Measurements from ENCODE around the gene FBXO38. TPM values are rescaled to one million over a fixed set of nuclear protein-coding genes. Genes with fewer than 3 reads are reported as not detected.

The FBXO38 gene
- total and polyA plus RNA-seq, 2 of the 13 experiments (the other 11 are each of a cell fraction or from before 2014, with no cell fraction given) = 24.8 to 35.9 TPM

DNA sequence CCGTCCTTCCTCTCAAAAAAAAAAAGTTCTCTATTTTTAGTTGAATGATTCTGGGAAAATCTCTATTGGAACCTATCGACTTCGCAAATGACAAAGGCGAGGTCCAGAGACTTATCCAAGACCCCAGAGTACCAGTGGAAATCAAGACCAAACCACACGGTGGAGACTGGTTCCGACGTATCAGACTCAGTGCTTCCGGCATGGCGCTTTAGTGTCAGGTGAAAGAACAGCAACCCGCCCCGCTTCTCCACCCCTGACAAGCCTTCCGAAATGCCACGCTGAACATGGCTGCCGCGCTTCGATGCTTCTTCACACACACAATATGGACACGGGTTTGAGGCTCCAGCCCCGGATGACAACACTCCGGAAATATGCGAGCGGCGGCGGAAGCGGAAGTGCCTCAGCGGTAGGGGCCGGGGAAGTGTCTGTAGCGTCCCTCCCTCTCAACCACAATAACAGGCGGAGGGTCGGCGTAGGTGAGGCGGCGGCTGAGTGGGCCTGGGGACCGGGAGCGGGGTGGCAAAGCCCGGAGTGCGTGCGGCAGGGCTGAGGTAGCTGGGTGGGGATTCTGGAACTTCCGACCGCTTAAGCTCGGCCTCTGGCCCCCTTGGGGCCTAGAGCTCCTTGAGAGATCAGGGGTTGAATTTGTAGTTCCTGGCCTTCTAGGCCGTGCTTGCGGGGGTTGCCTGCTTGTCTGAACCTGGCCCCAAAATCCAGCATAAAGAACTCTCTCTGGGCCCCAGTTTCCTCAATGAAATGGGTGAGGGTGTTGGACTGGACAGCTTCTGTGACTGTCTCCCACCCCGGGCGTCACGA lies at the start of gene FBXO38 (continued):
- TF ChIP-seq PRDM15 (CRISPR knock-in tag; IDR thresholded peaks at IDR 0.05) (no peak), SRY (CRISPR knock-in tag; IDR thresholded peaks at IDR 0.05) (no peak; the same call in 1 of the 2 replicates), ATF7 (IDR thresholded peaks at IDR 0.05) (peak; percentile 76), ATF7 (CRISPR knock-in tag; IDR thresholded peaks at IDR 0.05) (peak; percentile 92), FOXK1 (CRISPR knock-in tag; IDR thresholded peaks at IDR 0.05; ENCODE audit: borderline replicate concordance, low read depth) (peak; percentile 93), IRX3 (CRISPR knock-in tag; IDR thresholded peaks at IDR 0.05; ENCODE audit: borderline replicate concordance, low read depth) (no peak), SETDB1 (CRISPR knock-in tag; IDR thresholded peaks at IDR 0.05; ENCODE audit: borderline replicate concordance) (no peak), BCL6 (CRISPR knock-in tag; IDR thresholded peaks at IDR 0.05) (0 out of 2 replicates have a peak, but pooled peaks have one; percentile 16), RARA (CRISPR knock-in tag; IDR thresholded peaks at IDR 0.05) (no peak), SYNCRIP (IDR thresholded peaks at IDR 0.05; ENCODE audit: insufficient read depth, low read depth, low read length) (no peak), ZNF879 (CRISPR knock-in tag; IDR thresholded peaks at IDR 0.05) (no peak), ZNF646 (CRISPR knock-in tag; IDR thresholded peaks at IDR 0.05) (no peak), AGO2 (optimal IDR thresholded peaks at IDR 0.05; ENCODE audit: low read depth, low read length) (peak; percentile 77)
- TF ChIP-seq, protein P1, sequence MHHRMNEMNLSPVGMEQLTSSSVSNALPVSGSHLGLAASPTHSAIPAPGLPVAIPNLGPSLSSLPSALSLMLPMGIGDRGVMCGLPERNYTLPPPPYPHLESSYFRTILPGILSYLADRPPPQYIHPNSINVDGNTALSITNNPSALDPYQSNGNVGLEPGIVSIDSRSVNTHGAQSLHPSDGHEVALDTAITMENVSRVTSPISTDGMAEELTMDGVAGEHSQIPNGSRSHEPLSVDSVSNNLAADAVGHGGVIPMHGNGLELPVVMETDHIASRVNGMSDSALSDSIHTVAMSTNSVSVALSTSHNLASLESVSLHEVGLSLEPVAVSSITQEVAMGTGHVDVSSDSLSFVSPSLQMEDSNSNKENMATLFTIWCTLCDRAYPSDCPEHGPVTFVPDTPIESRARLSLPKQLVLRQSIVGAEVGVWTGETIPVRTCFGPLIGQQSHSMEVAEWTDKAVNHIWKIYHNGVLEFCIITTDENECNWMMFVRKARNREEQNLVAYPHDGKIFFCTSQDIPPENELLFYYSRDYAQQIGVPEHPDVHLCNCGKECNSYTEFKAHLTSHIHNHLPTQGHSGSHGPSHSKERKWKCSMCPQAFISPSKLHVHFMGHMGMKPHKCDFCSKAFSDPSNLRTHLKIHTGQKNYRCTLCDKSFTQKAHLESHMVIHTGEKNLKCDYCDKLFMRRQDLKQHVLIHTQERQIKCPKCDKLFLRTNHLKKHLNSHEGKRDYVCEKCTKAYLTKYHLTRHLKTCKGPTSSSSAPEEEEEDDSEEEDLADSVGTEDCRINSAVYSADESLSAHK (CRISPR knock-in tag; IDR thresholded peaks at IDR 0.05; ENCODE audit: borderline replicate concordance) = no peak
- TF ChIP-seq, protein P2, sequence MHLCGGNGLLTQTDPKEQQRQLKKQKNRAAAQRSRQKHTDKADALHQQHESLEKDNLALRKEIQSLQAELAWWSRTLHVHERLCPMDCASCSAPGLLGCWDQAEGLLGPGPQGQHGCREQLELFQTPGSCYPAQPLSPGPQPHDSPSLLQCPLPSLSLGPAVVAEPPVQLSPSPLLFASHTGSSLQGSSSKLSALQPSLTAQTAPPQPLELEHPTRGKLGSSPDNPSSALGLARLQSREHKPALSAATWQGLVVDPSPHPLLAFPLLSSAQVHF (CRISPR knock-in tag; IDR thresholded peaks at IDR 0.05) = no peak; the same call in 1 of the 2 replicates

All from HepG2 (cell line).